Sigmoid colon (tissue), 4 donors: ENCODE data around the gene SPOCD1.

ENCODE experiments used
- CTCF ChIP-seq, 4 experiments: fragments of 450-650 bp in 3 of 4; fragments of 200-600 bp in 1 of 4; IDR thresholded peaks; one replicate each; pipeline ENCODE4 v1.5.1; 2016 to 2019; ENCODE audit warnings: antibody characterized with exemption in 4 of 4, mild to moderate bottlenecking in 3 of 4, moderate library complexity in 2 of 4
- EP300 ChIP-seq, 4 donors: sonication (generic); formaldehyde crosslinking; IDR thresholded peaks; one replicate each; pipeline ENCODE4 v1.6.1; 2017; ENCODE audit warnings: antibody characterized with exemption in 4 of 4
- POLR2A ChIP-seq, 2 donors: fragments of 450-650 bp; IDR thresholded peaks; one replicate each; pipeline ENCODE4 v1.6.1; 2016; ENCODE audit warnings: antibody characterized with exemption in 2 of 2, mild to moderate bottlenecking in 2 of 2, moderate library complexity in 2 of 2
- POLR2AphosphoS5 ChIP-seq, 4 donors: sonication (generic); formaldehyde crosslinking; IDR thresholded peaks; one replicate each; pipeline ENCODE4 v1.6.1; 2017; ENCODE audit warnings: antibody characterized with exemption in 4 of 4

- TF ChIP-seq POLR2AphosphoS5 (IDR thresholded peaks at IDR 0.05) (no peak), CTCF (IDR thresholded peaks at IDR 0.05) (no peak), POLR2A (IDR thresholded peaks at IDR 0.05) (no peak), EP300 (IDR thresholded peaks at IDR 0.05) (no peak)
These were observed 40.4 kb downstream of the SPOCD1 start for GRCh38 chr1:31775210-31775999.
